GM18907 (cell line): ENCODE measurements around the gene MLF1.
"Not testable (repeated sequence)": the region's sequence is repeated elsewhere in the genome, so short reads cannot be mapped to it uniquely, and the experiment has no call there.

ENCODE experiments used
- ATAC-seq: cut with Tn5 transposase; IDR thresholded peaks from one replicate; pipeline ENCODE4 v1.9.1; 2021; ENCODE audit warnings: mild to moderate bottlenecking, moderate library complexity; ENCODE audit not compliant: unreplicated experiment

Gene MLF1, protein sequence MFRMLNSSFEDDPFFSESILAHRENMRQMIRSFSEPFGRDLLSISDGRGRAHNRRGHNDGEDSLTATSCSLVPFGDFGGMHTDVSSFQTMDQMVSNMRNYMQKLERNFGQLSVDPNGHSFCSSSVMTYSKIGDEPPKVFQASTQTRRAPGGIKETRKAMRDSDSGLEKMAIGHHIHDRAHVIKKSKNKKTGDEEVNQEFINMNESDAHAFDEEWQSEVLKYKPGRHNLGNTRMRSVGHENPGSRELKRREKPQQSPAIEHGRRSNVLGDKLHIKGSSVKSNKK

DNA sequence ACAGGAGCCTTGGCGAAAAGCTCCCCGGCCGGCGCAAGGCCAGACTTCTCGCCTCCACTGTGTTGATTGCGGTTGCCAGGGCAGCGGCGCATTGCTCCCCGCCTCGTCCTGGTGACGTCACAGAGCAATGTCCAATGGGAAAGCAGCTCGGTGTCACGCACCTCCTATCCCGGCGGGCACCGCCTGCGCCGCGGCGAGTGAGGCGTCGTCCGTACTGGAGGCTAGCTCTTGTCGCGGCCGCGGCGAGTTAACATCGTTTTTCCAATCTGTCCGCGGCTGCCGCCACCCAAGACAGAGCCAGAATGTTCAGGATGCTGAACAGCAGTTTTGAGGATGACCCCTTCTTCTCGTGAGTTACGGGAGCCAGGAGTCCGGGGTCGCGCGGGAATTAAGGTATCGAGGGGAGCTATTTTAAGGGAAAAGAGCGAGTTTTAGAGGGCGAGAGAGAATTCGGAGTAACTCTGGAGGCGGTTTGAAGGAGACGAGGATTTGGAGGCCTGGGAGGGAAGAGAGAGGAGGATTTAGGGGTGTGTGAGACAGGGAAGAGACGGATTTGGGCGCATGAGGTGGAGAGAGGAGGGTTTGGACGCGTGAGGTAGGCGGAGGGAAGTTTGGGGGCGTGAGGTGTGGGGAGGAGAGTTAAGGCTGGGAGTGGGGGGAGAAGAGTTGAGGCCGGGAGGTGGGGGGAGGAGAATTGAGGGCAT lies at the start of gene MLF1:
Gene MLF1 (plus strand): TSS at position 196 of the 704 bp plus-strand sequence. CDS start 107 bp downstream, at position 303.
- ATAC-seq: peak; percentile 100

DNA sequence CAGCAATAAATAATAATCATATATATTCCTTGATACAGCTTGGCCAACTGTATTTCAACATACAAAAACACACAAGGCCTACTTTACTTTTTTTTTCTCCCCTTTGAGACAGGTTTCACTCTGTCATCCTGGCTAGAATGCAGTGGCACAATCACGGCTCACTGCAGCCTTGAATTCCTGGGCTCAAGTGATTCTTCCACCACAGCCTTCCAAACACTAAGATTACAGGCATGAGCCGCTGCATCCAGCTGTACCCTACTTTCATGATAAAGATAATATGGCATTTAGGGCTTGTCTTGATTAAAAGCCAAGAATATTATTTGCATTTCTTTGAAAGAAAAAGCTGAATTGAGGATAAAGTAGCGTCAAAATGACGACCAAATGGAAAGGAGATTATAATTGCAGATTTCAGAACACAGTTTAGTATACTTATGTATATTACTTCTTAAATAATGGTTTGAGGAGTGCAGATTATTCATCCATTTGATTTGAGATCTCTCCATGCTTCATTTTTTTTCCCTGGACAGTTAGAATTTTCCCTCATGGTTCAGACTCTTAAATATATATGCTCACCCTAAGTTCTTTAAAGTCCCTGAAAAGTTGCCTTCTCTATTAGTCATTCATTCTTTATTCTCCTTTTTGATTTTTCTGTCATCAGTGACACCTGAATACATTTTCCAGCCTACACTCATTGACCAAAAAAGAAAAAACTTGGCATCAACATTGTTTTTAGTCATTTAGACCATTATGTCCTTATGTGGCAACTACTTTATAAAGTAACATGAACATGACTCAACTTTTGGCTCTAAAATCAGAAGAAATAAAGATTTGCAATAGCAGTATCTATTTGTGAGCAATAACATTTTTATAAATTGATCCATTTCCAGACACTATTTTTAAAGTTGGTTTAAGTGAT lies 48.5 kb upstream of the MLF1 start:
- no peak for ATAC-seq

DNA sequence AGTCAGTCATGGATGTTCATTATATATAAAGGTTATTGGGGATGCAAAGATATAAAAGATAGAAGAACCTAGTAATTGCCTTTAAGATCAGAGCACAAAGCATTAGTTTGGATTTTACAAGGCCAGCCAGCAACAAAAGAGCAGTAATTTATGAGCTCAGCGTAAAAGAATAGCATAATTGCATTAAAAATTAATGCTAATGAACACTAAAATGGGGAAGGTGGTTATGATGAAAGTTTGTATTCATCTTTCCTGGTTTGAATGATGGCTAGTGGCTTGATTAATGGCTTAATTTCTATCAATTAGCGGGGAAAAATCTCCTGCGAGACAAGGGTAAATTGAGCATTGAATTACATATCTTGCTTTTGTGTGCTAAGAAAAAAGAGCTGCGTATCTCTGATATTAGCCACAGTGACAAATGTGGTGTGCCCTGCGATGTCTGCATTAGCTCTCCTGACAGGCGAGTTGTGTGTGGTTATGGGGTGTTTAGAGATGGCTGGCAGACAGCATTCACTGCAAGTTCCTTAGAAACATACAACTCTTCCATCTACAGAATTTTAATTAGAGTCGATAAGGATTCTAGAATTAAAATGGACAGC lies 42.8 kb upstream of the MLF1 start:
- no peak for ATAC-seq

DNA sequence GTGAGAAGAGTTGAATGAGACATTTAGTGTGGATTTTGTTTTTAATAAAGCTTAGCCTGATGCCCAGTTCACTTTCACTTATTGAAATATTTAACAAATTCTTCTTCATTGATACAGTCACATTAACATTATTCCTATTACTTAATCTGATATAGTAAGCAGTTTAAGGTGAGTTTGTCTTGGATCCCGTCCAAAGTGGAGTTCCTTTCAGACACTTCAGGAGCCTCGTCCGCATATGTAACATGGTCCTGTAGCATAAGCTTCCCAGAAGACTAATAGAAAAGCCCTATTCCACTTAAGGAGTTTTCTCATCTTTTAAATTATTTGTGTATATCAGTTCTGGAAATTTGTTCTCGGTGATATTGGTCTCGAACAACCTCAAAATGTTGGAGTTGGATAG lies 39.7 kb upstream of the MLF1 start:
- no peak for ATAC-seq

DNA sequence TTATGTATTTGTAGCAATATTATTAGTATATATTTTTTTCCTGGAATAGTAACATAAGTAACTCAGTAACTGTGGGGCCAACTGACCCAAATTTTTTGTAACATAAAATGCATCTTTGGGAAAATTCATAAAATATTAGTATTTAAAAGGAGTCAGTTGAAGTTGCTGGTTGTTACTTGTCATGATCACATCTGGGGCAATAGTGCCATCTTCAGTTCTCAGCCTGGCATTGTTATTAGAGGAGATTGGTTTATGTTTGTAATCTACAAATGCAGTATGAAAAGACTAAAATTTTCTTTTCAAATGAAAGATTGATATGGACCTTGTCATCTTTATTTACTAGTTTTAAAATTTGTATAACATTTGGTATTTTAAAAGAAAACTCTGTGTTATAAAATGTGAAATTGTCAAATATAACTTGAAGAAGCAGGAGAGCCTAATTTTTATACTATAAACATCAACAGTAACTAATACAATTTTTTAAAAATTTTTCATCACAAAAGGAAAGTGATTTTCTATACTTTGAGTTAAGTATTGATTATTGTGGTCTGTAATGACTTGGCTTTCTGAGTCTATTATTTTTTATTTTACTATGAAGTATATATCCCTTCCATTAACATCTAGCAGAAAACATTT lies 38.8 kb upstream of the MLF1 start:
- ATAC-seq: peak; percentile 70

DNA sequence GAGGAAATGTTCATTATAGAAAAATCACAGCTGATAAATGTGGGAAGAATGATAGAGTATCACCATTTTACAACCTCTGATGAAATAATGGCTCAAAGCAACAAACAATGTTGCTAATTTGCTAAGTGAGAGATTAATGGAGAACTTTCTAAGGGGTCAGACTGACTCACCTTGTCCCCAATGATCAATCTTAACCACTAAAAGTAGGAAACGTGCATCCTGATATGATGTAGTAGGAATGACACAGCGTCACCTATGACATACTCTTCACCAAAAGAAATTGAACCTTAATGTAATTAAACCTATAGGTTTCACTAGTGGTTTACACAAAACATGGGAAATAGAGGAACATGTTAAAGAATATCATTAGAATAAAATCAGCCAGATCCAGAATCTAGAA lies 35.1 kb upstream of the MLF1 start:
- ATAC-seq: no peak

DNA sequence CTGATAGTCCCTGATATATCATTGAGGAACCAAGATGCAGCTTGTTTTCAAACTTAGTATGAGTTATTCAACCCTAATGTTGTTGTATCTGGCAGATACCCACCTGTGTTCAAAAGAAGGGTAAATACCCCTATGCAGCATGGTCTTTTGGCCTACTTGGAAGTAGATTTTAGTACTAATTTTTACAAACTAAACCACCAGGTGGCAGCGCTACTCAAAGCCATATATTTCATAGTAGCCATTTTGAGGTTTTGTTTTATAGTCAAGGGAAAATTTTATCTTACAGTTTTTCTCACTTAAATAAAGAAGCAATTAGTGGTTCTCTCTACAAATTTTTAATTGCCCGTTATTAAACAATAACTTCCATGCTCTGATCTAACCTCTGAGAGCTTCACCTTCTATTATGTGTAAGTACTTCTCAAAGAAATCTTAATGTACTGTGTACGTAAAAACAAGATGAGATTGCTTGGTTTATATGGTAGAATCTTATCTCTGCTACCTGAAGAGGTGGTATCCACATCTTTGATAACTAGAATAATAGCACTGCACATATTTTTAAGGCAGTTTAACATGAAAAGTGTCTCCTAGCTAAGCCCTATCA lies 31.5 kb upstream of the MLF1 start:
- peak; percentile 76 for ATAC-seq

DNA sequence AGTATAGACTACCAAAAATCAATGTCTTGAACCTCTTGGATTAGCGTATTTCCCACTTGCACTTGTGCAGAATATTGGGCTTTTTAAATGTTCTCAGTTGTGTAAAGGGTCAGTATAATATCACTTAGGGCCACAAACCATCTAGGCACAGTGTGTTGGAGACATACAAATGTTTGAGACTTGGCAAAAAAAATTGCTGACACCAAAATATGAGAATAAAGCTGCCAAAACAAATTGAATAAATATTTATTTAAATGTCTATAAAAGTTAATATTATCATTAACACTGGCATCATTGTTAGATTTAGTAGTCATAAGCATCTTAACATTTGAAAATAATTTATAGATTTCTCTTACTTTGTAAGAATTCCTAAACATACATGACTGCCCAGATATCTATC lies 30.9 kb upstream of the MLF1 start:
- no peak for ATAC-seq

DNA sequence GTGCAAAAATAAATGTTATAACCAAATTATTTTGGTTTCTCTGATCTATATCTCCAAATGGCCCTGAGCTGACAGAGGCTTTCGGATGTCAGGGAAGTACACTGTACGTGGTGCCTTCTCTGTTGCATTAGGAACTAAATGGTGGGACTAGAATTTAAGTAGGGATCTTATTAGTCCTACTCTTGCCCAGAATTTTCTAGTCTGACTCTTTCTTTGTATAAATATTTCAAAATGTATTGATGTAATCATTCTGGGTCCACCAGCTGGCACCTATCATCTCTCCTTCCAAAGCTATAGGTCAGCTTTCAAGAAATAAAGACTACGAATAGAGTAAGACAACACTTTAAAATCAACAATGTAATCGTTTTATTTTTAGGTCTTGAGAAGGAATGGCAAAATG lies 22.3 kb upstream of the MLF1 start:
- ATAC-seq: no peak

DNA sequence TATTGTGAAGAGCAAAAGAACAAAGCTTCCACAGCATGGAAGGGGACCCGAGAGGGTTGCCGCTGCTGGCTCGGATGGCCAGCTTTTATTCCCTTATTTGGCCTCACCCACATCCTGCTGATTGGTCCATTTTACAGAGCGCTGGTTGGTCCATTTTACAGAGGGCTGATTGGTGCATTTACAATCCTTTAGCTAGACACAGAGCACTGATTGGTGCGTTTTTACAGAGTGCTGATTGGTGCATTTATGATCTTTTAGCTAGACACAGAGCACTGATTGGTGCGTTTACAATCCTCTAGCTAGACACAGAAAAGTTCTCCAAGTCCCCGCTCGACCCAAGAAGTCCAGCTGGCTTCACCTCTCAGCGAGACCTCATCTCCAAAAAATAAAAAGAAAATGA lies 21.1 kb upstream of the MLF1 start:
- not testable (repeated sequence) for ATAC-seq

DNA sequence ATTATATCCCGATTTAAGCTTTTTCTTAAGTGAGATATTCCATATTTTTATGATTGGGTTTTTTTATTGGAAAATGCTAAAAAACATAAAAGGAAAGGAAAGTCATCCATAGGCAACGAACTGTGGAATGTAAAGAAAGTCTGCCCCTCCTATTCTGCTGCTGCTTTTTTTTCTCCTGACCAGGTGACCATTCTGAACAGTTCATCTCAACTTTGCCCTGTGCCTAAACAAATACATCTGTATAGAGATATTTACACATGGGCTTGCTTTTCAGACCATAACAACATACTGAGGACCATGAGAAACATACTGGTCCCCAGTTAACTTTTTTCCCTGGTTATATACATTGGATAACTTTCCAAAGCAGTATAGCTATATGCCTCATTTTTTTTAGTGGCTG lies 18.9 kb upstream of the MLF1 start:
- ATAC-seq: no peak

DNA sequence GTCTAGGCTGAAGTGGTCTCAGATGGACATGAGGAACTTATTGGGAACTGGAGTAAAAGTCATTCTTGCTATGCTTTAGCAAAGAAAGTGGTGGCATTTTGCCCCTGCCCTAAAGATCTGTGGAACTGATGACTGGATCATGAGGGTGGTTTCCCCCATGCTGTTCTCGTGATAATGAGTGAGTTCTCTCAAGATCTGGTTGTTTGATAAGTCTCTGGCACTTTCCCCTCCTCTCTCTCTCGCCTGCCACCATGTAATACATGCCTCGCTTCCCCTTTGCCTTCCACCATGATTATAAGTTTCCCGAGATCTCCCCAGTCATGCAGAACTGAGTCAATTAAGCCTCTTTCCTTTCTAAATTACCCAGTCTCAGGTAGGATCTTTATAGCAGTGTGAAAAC lies 11.5 kb upstream of the MLF1 start:
- ATAC-seq: no peak

DNA sequence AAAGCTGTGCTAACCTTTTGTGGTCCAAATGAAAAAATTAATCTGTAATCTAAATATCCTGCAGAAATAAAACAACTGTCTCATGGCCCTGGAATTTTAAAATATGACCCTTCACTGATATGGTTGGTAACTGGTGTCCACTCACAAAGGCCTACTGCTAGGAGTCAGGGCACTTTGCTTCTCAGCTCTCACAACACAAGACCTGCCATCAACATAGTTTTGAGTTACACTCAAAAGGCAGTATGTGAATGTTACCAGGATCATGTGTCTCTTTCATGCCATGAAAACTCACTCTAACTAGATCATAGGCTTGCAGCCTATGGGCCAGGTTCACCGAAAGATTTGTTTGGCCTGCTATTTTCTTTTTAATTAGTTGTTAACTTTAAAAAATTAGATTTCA lies 10.0 kb upstream of the MLF1 start:
- no peak for ATAC-seq

DNA sequence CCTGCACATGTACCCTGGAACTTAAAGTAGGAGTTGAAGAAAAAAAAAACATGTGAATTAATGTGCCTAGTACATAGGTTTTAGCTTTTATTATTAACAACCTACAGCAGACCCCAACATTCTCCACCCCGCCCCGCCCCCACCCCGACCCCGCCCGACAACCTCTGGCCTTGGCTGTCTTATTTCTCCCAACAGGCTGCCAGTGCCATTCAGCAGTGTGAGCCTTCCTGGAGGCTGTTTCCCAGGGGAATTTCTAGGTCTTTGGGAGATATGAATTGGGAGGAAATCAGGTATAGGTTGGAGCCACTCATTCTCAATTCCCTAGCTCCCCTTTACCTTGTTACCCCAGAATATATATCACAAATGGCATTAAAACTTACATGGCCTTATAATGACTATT lies 8.3 kb upstream of the MLF1 start:
- ATAC-seq: no peak

DNA sequence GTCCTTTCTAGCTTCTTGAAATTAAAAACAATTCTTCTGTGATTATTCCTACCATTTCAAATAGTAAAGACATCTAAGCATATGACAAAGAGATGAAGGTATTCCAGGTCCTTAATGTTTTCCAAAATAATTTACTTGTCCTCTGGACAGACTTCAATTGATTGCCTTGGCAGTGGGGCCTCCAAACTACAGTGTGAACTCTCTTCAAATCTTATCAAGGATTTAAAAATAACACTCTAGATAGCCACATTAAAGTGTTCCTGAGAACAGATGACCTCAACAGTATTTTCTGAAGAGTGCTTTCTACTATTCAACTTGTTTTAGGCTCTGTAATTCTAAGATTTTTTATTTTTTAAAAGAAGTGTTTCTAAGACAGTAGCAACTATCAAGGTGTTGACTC lies 7.9 kb upstream of the MLF1 start:
- ATAC-seq: no peak

DNA sequence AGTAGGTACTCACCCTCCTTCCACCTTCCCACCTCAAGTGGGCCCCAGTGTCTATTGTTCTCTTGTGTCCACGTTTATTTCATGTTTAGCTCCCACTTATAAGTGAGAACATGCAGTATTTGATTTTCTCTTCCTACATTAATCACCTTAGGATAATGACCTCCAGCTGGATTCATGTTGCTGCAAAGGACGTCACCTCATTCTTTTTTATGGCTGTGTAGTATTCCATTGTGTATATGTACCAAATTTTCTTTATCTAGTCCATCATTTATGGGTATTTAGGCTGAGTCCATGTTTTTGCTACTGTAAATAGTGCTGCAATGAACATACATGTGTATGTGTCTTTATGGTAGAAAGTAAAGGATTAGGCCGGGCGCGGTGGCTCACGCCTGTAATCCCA lies 5.9 kb upstream of the MLF1 start:
- no peak for ATAC-seq

DNA sequence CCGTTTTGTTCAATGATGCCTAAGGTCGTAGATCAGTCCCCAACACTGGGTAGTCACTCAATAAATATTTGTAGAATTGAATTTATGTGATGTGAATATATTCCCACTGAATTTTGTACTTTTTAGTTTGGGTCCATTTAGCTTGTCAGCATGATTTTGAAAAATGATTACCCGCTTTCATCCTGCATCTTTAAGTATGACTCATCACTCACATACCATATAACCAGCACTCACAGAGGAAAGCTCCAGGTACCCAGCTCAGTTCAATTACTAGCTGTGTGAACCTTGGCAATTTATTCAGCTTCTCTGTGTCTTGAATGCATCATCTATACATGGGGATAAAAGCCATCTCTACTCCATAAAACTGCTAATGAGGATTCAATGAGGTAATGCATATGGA lies 2.2 kb upstream of the MLF1 start:
- ATAC-seq: no peak

DNA sequence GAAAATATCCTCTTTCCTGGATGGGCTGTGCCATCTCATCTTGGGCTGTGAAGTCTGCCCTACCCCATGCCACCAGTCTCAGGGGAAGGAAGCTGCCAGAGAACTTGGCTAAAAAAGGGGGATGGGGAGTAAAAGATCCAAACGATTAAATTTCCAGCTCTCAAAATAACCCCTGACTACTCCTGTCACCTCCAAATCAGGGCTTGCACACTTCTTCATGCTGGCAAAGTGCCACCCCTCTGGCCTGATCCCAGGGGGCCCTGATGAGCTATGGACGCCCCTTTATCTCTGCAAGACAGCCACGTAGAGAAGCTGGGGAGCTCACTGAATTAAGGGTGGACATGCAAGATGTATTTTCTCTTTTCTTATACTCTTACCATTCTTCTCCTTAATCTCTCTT lies 1.2 kb upstream of the MLF1 start:
- no peak for ATAC-seq

DNA sequence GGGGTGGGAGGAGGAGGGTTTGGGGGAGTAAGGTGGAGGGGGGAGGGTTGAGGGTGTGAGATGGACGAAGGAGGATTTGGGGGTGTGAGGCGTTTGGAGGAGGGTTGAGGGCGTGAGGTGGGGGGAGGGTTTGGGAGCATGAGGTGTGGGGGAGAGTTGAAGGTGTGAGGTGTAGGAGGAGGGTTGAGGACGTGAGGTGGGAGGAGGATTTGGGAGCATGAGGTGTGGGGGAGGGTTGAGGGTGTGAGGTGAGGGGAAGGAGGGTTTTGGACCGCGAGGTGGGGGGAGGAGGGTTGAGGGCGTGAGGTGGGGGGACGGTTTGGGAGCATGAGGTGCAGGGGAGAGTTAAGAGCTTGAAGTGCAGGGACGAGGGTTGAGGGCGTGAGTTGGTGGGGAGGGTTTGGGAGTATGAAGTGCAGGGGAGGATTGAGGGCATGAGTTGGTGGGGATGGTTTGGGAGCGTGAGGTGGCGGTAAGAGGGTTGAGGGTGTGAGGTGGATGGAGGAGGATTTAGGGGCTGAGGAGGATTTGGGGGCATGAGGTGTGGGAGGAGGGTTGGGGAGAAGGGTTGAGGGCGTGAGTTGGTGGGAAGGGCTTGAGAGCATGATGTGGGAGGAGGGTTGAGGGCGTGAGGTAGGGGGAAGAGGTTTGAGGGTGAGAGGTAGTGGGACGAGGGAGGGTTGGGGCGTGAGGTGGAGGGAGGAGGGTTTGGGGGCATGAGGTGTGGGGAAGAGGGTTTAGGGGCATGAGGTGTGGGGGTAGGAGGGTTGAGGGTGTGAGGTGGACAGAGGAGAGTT lies 1.2 kb downstream of the MLF1 start:
- no peak for ATAC-seq

DNA sequence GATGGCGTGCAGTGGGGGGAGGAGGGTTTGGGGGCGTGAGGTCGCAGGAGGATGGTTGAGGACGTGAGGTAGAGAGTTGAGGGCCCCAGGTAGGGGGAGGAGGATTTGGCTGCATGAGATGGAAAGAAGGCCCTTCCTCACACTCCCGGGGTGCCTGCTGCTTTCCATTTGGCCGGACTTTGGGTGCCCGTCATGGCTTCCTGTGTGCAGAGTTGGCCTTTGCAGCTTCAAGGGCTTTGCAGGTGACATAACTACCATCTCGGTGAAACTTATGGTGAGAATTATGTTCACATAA lies 1.7 kb downstream of the MLF1 start:
- ATAC-seq: no peak
